ENCODE data around the gene UNC13D.

DNA sequence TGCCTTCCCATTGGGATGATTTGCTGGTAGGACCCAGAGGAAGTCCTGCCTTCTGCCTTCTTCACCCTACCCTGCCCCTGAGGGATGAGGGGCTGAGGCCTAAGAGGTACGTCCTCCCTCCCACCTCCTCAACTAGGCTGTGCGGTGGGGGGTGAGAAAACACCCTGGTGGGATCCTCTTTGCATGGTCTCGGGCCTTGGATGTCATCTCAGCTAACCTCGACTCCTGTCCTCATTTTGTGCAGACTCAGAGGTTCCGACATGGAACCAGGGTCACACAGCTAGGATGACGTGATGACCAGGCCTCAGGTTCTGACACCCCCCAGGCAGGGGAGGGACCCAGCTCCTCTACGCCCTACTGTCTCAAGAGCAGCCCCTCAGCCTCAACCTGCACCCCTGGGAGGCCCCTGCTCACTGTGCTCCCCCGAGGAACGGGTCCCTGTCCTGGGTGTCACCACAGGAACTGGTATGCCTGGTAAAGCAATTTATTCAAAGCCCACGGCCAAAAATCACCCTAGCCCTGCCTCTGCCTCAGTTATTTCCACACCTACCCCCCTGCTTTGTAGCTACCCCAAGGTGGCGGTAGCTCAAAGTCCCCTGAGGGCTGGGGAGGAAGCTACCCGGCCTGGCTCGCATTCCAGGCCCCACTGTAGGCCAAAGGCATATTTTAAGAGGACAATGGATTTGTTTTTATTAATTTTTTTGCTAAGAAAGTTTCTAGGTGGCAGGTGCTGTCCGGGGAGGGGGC lies 17.5 kb downstream of the UNC13D start:
- TF ChIP-seq TAF1 (IDR thresholded peaks at IDR 0.05; ENCODE audit: low read depth, low read length) (no peak), POLR2AphosphoS5 (IDR thresholded peaks at IDR 0.05; ENCODE audit: low read depth, low read length) (peak; percentile 17; the same call in 1 of the 2 replicates), POLR2A (IDR thresholded peaks at IDR 0.05; ENCODE audit: low read depth, low read length) (no peak), POU2F2 (IDR thresholded peaks at IDR 0.05; ENCODE audit: low read depth, low read length) (no peak), SPI1 (IDR thresholded peaks at IDR 0.05; ENCODE audit: low read depth, low read length) (no peak), PAX5 (IDR thresholded peaks at IDR 0.05; ENCODE audit: insufficient read depth, low read length, severe bottlenecking) (no peak)
